A549 (cell line): ENCODE measurements around the gene IGHMBP2. TPM values are rescaled to one million over a fixed set of nuclear protein-coding genes. Genes with fewer than 3 reads are reported as not detected.

ENCODE experiments used
- ATAC-seq, 2 experiments: fragments of 200-7000 bp in 1 of 2; fragments of >200 bp in 1 of 2; cut with Nextera tagmentation in 1 of 2; cut with Tn5 transposase in 1 of 2; 3 replicates each; pipeline versions ENCODE4 v1.8.0 to v1.9.1; 2018 to 2020; ENCODE audit warnings: mild to moderate bottlenecking in 1 of 2, moderate library complexity in 1 of 2
- CTCF ChIA-PET: fragments of 300-600 bp; sonication (Branson Sonifier 250); formaldehyde crosslinking; extraction: SDS; loops from one replicate; lab custom pipeline; 2021; ENCODE audit warnings: antibody characterized with exemption, inconsistent platforms; lab: Yijun Ruan, JAX
- POLR2A ChIA-PET: fragments of 350-600 bp; formaldehyde crosslinking; extraction: SDS; loops from one replicate; lab custom pipeline; 2021; ENCODE audit warnings: antibody characterized with exemption, inconsistent platforms; lab: Yijun Ruan, JAX
- DNase-seq, 2 experiments: peaks; one replicate each; pipeline versions ENCODE4 v3.0.0 to v3.0.0-alpha.2; 2011 to 2016; ENCODE audit warnings: low read depth in 1 of 2, low spot score in 1 of 2
- FAIRE-seq: peaks from 2 replicates; lab custom pipeline; 2011; peaks lifted over from hg19 to GRCh38; lab: Jason Lieb, UNC
- H3K27ac ChIP-seq, 2 experiments: fragments of >200 bp; sonication (Bioruptor Twin); formaldehyde crosslinking; 3 replicates each; pipeline ENCODE4 v1.5.1; 2016 to 2017
- H3K4me1 ChIP-seq: fragments of >200 bp; sonication (Bioruptor Twin); formaldehyde crosslinking; 3 replicates; pipeline ENCODE4 v1.6.1; 2016
- H3K4me2 ChIP-seq: fragments of >200 bp; sonication (Bioruptor Twin); formaldehyde crosslinking; 3 replicates; pipeline ENCODE4 v1.6.1; 2016
- H3K4me3 ChIP-seq: fragments of >200 bp; sonication (Bioruptor Twin); formaldehyde crosslinking; 3 replicates; pipeline ENCODE4 v1.5.1; 2016
- H3K9me3 ChIP-seq: fragments of >200 bp; sonication (Bioruptor Twin); formaldehyde crosslinking; 3 replicates; pipeline ENCODE4 v1.6.1; 2016
- CHD4 ChIP-seq: fragments of 200-600 bp; sonication (generic); IDR thresholded peaks from 2 replicates; pipeline ENCODE4 v1.6.1; 2016; ENCODE audit warnings: antibody characterized with exemption, mild to moderate bottlenecking, borderline replicate concordance
- HDAC2 ChIP-seq: fragments of 200-600 bp; sonication (generic); IDR thresholded peaks from 2 replicates; pipeline ENCODE4 v1.6.1; 2016
- HES2 ChIP-seq: fragments of >200 bp; sonication (Bioruptor Twin); formaldehyde crosslinking; IDR thresholded peaks from 2 replicates; pipeline ENCODE4 v1.6.1; 2016
- JUNB ChIP-seq: fragments of >200 bp; sonication (Bioruptor Twin); formaldehyde crosslinking; IDR thresholded peaks from 2 replicates; pipeline ENCODE4 v1.6.1; 2016
- KDM1A ChIP-seq: fragments of 200-600 bp; sonication (generic); IDR thresholded peaks from 2 replicates; pipeline ENCODE4 v1.6.1; 2016; ENCODE audit warnings: low read depth, mild to moderate bottlenecking
- KDM5A ChIP-seq: fragments of 200-600 bp; sonication (generic); IDR thresholded peaks from 2 replicates; pipeline ENCODE4 v1.6.1; 2016; ENCODE audit warnings: antibody characterized with exemption, mild to moderate bottlenecking
- MAFK ChIP-seq: fragments of 450-650 bp; IDR thresholded peaks from 2 replicates; pipeline ENCODE4 v1.6.1; 2014; ENCODE audit not compliant: partially characterized antibody
- MYC ChIP-seq: IDR thresholded peaks from 2 replicates; pipeline ENCODE4 v1.6.1; 2012; ENCODE audit warnings: mild to moderate bottlenecking, inconsistent platforms, low read length, improper control_type of control experiment, borderline replicate concordance
- NFE2L2 ChIP-seq: fragments of 150-350 bp; conservative IDR thresholded peaks from 2 replicates; pipeline ENCODE4 v1.6.1; 2014; ENCODE audit warnings: low read length
- POLR2A ChIP-seq: IDR thresholded peaks from 2 replicates; pipeline ENCODE4 v1.6.1; 2012; ENCODE audit warnings: mild to moderate bottlenecking, low read length
- RARB ChIP-seq: fragments of 250-450 bp; sonication (Bioruptor Pico); IDR thresholded peaks from 2 replicates; pipeline ENCODE4 v1.8.0; 2021; ENCODE audit warnings: mild to moderate bottlenecking, moderate library complexity
- RCOR1 ChIP-seq: fragments of 150-350 bp; IDR thresholded peaks from 2 replicates; pipeline ENCODE4 v1.6.1; 2014; ENCODE audit warnings: antibody characterized with exemption, low read length, low read depth
- REST ChIP-seq: fragments of 200-600 bp; sonication (generic); IDR thresholded peaks from 2 replicates; pipeline ENCODE4 v1.6.1; 2016; ENCODE audit warnings: antibody characterized with exemption, mild to moderate bottlenecking, moderate library complexity
- SREBF2 ChIP-seq: fragments of 450-650 bp; IDR thresholded peaks from 2 replicates; pipeline ENCODE4 v1.6.1; 2014; ENCODE audit warnings: mild to moderate bottlenecking, moderate library complexity
- ZC3H11A ChIP-seq: fragments of 450-650 bp; IDR thresholded peaks from 2 replicates; pipeline ENCODE4 v1.6.1; 2014; ENCODE audit warnings: antibody characterized with exemption, mild to moderate bottlenecking
- WGBS: methylation state at CpG from one replicate; pipeline ENCODE4 v1.1.6; 2017; ENCODE audit errors: missing lambda C conversion rate; 5-methylcytosine and 5-hydroxymethylcytosine counted together
- polyA plus RNA-seq, 4 experiments: library from polyadenylated mRNA; depleted of rRNA in 3 of 4; stranded (reverse); fragments of >200 nt; fragmentation: RNase III in 1 of 4; extraction: RNeasy Plus Mini Kit Qiagen cat#74134 plus additional on column Dnase treatment in 1 of 4; gene quantifications; 2 replicates in 3 of 4; 3 replicates in 1 of 4; pipeline ENCODE4 v1.2.3, GENCODE V29; 2011 to 2017
- TF ChIP-seq, protein P1 (sequence below): fragments of >200 bp; sonication (Bioruptor Twin); formaldehyde crosslinking; IDR thresholded peaks from 3 replicates; pipeline ENCODE4 v1.5.1; 2016

The IGHMBP2 gene
- polyA plus RNA-seq, 2 of the 4 experiments (the other 2 are of a cell fraction): 11.9 to 12.8 TPM

GRCh38 chr11:68857037-68857586, 46.6 kb upstream of the IGHMBP2 start:
- peak; percentile 60 to 71 for ATAC-seq
- TF ChIP-seq, protein P1, sequence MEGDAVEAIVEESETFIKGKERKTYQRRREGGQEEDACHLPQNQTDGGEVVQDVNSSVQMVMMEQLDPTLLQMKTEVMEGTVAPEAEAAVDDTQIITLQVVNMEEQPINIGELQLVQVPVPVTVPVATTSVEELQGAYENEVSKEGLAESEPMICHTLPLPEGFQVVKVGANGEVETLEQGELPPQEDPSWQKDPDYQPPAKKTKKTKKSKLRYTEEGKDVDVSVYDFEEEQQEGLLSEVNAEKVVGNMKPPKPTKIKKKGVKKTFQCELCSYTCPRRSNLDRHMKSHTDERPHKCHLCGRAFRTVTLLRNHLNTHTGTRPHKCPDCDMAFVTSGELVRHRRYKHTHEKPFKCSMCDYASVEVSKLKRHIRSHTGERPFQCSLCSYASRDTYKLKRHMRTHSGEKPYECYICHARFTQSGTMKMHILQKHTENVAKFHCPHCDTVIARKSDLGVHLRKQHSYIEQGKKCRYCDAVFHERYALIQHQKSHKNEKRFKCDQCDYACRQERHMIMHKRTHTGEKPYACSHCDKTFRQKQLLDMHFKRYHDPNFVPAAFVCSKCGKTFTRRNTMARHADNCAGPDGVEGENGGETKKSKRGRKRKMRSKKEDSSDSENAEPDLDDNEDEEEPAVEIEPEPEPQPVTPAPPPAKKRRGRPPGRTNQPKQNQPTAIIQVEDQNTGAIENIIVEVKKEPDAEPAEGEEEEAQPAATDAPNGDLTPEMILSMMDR: peak; percentile 27; the same call in 1 of the 3 replicates
- no peak for TF ChIP-seq POLR2A
- H3K4me1 ChIP-seq: peaks cover 22% of the 10 kb centered on the region
- ChIA-PET CTCF (no interaction called here), POLR2A (no interaction called here)
- 59% methylated on average over 8 of the region's 8 CpGs for WGBS
- no peak for FAIRE-seq
- no peak for DNase-seq
- H3K4me2 ChIP-seq: peak overlapping the region; percentile 55
- H3K4me3 ChIP-seq: no peak overlapping the region
- H3K27ac ChIP-seq: peak overlapping the region; percentile 31 to 80
- H3K9me3 ChIP-seq: no peaks in the 10 kb centered on the region

DNA sequence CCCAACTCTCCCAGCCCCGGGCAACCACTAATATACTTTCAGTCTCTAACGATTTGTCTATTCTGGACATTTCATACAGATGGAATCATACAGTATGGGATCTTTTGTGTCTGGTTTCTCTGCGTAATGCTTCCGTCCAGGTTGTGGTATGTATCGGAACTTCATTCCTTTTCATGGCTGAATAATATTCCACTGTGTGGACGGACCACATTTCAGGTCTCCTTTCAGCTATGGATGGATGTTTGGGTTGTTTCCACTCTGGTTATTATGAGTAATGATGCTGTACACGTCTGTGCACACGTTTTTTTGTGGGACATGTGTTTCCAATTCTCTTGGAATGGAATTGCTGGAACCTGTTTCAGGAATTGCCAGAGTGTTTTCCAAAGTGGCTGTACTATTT, 44.6 kb upstream of the IGHMBP2 start:
- H3K4me1 ChIP-seq: peaks cover 22% of the 10 kb centered on the region
- no peak overlapping the region for H3K27ac ChIP-seq
- H3K9me3 ChIP-seq: peaks cover 5% of the 10 kb centered on the region; the same call in 2 of the 3 replicates
- WGBS: 70% methylated on average over 8 of the region's 8 CpGs
- FAIRE-seq (no peak), DNase-seq (no peak), ATAC-seq (no peak)
- CTCF ChIA-PET: no interaction called here
- H3K4me2 ChIP-seq: no peak overlapping the region
- POLR2A ChIA-PET: no interaction called here
- no peak overlapping the region for H3K4me3 ChIP-seq
- TF ChIP-seq REST (no peak), RCOR1 (no peak), KDM1A (peak; percentile 73), SREBF2 (no peak)

- DNase-seq (no peak), ATAC-seq (no peak), FAIRE-seq (no peak)
- ChIA-PET CTCF (no interaction called here), POLR2A (no interaction called here)
- no peak overlapping the region for H3K4me3 ChIP-seq
- 72% methylated on average over 6 of the region's 6 CpGs for WGBS
- TF ChIP-seq KDM5A (no peak), HDAC2 (no peak), HES2 (no peak), MYC (no peak), NFE2L2 (no peak), RARB (CRISPR knock-in tag) (no peak), MAFK (no peak), CHD4 (no peak), JUNB (no peak), ZC3H11A (no peak), REST (no peak)
- no peak overlapping the region for H3K4me2 ChIP-seq
- H3K27ac ChIP-seq: no peak overlapping the region
- peaks cover 8% of the 10 kb centered on the region; the same call in 2 of the 3 replicates for H3K9me3 ChIP-seq
- peaks cover 9% of the 10 kb centered on the region for H3K4me1 ChIP-seq
Measured at GRCh38 chr11:68862421-68862820, 41.3 kb upstream of the IGHMBP2 start.
